ENCODE results near the gene NXPH2.

The NXPH2 gene

DNA sequence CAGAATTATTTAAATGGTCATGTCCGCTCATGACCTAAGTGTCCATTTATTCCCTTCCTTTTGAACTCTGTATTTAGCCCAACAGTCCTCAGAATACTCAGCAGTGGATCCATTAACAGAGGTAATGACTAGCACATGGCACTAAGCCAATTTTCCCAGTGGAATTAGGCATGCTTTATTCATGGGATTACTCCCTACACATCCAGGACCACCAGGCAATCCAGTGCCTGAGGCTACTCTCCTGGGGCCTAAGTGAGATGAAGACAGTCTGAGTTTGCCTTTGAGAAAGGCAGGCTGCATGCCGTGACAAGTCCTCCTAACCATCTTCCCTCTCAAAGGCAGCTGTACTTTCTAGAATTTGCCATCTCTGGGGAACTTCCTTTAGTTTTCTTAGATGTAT lies 150.0 kb downstream of the NXPH2 start:
- no peak for DNase-seq

DNA sequence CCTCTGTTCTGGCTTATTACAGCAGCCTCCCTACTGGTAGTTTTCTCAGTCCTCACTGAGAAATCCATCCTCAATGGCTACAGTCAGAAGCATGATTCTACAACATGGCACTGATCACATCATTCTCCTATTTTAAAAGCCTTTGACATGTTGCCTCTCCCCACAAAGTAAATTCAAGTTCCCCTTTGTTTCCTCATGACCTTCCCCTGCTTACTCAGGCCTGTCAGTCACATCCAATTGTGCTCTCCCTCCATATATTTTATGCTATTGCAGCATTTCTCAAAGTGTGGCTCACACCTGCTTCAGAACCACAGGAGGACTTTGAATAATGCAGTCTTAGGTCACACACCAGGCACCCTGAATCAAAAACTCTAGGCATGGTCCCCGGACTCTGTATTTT lies 154.0 kb downstream of the NXPH2 start:
- no peak for DNase-seq

DNA sequence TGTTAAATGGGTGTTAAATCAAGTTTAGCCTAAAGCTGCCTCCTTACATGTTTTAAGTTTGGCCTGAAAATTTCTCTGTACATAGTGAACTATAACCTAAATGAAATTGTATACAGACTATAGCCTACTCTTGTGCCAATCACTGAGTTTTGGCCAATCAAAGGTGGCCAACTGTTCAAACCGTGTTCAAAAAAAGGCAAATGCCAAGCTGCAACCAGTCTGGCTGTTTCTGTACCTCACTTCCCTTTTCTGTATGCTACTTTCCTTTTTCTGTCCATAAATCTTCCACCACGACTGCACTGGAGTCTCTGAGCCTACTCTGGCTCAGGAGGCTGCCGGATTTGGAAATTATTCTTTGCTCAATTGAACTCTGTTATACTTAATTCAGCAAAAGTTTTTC lies 157.6 kb downstream of the NXPH2 start:
- no peak for DNase-seq

DNA sequence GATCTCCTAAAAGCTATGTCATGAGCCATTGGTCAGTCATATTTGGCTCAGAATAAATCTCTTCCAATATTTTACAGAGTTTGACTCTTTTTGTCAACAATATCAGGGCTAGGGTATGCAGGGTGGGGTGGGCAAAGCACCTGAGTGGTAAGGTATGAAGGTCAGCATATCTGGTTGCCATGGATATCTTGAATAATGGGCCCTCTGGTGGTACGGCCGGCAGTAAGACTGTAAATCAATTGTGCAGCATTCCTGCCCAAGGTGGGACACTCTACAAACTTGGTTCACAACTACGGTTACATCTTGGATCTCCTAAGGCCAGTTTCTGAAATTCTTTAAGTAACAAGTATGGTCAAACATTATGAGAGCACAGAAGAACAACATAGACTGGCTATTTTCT lies 159.1 kb downstream of the NXPH2 start:
- DNase-seq: no peak

DNA sequence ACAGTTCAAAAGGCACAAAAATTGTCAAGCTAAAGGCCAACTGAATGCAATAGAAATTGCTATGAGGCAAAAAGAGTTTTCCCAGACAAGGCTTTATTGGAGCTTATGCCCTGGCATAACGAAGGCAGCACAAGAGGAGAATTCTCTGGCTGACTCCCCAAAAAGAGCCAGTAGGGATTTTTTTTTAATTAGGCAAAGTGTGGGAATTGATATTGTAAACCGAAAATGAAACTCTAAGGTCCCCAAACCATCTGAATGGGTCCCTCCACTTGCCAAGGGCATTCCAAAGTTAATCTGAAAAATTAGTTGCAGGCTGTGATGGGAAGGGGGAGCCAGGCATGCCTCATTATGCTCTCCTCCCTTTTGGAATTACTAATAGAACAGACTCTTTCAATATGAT lies 159.8 kb downstream of the NXPH2 start:
- DNase-seq: no peak
